NCI-H2227 (cell line): ENCODE measurements around the gene SLC18A3.

Experiments used
- DNase-seq: peaks from one replicate; lab custom pipeline; 2025; ENCODE audit not compliant: unreplicated experiment; lab: John Stamatoyannopoulos, UW

The SLC18A3 gene

DNA sequence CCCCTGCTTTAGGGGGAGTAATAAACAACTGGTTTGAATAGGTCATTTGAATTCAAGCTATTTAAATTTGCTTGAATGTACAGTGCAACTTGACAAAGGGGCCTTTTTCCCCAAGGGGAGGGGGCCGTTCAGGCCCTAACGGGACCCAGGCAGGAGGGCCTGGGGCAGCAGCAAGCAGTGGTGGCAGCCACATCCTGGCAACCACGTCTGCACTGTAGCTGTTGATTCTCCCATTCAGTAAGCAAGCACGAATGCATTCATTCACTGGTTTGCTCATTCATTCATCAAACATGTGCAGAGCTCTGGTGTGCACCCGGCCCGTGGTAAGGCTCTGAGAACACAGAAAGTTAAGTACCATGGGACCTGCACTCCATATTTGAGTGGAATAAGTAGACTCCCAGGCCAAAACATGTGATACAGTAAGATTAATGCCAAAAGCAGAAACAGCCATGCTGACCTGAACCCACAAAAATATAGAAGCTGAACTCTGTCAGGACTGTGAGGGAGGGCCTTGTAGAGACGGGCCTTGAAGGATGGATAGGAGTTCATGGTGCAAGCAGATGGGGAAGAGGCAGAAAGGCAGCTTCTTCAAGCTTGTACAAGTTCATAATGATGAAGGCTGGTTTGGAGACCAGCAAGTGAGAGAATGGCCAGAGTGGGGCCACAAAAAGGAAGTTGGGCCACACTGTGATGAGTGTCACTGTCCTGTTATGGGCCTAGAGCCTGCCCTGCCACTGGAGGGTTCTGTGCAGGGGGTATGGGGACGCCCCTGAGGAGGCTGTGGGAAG lies 40.0 kb downstream of the SLC18A3 start:
- DNase-seq: no peak

DNA sequence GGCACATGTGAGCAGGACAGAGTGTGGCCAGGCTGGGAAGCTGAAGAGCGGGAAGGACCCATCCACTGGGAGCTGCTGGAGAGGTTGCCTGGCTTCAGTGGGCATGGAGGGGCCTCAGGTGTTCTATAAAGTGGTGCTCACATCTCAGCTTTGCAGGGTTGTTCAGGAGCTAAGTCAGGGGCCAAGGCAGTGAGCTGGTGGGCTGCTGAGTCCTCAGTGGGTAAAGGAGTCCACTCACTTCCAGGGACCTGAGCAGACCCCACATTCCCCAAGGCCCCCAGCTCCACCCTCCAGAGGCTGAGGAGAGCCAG lies 40.6 kb downstream of the SLC18A3 start:
- DNase-seq: no peak

DNA sequence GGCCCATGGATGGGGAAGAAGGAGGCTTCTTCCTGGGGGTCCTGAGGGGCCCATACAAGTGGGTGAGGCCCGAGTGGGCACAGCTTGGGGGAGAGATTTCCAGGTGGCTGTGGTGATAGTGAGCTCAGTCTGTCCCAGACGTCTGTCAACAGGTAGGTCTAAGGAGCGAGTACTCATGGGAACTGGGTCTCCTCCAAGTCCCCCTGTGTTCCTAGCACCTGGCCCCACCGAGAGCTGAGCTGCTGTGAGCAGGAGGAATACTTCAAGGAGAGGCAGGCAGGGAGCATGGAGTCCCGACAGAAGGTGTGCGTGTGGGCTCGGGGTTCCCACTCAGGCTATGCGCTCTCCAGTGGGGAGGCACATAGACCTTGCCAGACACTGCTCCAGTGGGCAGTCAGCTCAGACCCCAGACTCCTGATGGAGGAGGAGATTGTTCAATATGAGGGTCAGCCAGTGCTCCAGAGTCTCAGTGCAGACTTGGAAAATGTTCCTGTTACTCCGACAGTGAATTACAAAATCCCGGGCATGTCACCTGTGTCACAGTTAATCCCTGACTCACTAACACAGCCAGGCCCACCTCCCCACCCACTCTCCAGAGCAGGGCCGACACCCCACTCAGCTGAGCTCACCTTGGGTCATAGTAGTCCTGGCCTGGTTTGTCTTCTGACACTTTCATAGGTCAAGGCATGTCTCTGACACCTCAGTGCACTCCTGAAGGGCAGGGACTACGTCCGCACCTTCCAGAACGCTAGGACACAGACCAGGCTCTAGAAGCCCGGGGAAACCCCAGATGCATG lies 41.1 kb downstream of the SLC18A3 start:
- DNase-seq: no peak

- no peak for DNase-seq
Measured at GRCh38 chr10:49651917-49652316, 41.8 kb downstream of the SLC18A3 start.

GRCh38 chr10:49652421-49653272 lies 42.5 kb downstream of the SLC18A3 start:
- DNase-seq: no peak

- DNase-seq: no peak
Measured at GRCh38 chr10:49653273-49653929, 43.3 kb downstream of the SLC18A3 start.

DNA sequence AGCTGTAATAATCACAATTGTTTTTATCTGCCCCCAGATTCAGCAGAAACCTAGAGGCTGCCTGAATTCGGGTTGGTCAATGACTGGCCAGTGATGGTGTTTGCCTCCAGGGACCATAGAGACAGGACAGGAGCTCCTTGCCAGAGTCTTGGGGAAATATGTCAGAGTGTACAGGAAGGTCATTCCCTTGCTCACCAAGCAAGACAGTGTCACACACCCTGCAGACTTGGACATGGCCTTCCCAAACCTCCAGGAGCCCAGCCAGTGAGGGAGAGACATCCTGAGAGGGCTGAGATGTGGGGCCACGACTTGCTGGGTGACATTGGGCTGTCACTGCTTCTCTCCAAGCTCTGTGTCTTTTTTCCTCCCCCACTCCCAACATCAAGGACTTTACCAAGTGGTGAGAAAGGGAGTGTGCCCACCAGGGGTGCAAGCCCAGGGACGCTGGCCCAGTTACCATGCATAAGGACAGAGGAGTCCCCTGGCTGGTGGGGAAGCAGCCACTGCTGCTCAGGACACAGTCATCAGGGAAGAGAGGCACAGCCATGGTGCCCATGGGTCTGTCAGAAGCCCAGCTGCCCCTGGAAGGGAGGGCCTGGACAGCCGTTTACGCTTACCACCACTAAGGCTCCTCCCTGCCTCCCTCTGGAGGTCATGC lies 44.1 kb downstream of the SLC18A3 start:
- no peak for DNase-seq

DNA sequence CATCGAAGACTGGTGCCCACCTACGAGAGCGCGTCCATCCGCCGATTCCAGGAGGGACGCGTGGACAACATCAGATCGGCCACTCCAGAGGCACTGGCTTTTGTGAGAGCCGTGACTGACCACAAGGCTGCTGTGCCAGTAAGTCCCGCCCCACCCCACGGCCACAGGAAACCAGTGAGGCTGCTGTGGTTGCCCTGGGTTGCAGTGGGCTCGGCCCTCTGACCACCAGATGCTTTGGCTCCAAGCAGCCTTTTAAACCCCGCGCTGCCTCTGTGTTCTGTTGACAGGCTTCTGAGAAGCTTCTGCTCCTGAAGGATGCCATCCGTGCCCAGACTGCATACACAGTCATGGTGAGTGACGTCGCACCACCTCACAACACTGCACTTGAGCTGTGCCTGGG lies 45.0 kb downstream of the SLC18A3 start:
- no peak for DNase-seq

DNA sequence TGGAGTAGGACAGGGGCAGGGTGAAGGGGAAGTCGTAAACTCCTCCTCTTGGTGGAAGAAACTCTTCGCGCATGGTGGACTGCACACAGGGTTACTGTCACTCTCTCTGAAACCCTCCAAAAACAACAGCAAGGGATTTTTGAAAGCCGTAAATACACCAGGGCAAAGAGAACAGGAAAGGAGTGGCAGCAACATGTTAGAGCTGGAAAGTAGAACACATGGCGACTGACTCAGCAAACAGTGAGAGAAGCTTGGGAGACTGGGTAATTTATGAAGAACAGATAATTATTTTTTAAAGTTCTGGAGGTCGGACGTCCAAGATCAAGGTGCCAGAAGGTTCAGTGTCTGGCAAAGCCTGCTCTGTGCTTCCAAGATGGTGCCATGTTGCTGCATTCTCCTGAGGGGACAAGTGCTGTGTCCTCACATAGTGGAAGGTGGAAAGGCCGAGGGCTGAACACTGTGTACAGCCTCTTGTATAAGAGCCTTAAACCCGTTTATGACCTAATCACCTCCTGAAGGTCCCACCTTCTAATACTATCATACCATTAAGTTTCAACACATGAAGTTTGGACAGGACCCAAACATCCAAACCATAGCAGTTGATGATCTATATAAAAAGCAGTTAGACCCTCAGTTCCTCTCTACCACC lies 46.9 kb downstream of the SLC18A3 start:
- DNase-seq: no peak

GRCh38 chr10:49657606-49658005 lies 47.5 kb downstream of the SLC18A3 start:
- no peak for DNase-seq

DNA sequence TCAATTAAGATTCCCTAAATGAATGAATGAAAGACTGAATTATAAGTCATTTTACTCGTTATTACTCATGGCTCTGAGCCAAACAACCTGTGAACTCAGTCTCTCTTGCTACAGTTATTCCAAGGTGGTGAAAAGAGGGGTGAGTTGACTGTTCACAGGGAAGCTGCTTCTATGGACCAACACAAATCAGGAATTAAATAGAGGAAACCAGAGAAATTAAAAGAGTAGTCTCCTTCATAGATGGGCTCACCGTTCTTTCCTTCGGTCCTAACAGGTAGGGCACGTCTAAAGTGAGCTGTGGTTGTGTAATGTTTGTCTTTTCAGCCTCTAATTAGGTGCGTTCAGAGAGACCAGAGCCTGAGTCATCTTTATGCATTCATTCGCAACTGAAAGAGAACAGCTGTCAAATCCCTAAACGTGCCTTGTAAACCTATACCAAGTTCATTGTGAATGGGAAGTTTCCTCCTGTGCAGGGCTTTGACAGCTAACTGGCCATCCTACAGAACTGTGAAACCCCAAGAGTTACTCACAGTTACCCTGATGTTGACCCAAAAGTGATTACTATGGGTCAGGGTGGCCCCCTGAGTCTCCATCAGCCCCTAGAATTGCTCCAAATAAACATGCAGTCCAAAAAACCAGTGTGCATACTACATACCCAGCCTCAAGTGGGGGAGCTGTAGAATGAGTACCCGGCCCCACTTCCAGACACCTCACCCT lies 51.2 kb downstream of the SLC18A3 start:
- DNase-seq: no peak
